Frontal cortex (tissue), 4 donors: Measurements from ENCODE around the gene GLUD2. TPM values are rescaled to one million over a fixed set of nuclear protein-coding genes. Genes with fewer than 3 reads are reported as not detected.

Experiments used
- DNase-seq, 2 donors: peaks; one replicate each; pipeline ENCODE4 v3.0.0; 2012; ENCODE audit warnings: low spot score in 2 of 2
- FAIRE-seq: peaks from 2 replicates; lab custom pipeline; 2012; peaks lifted over from hg19 to GRCh38; lab: Jason Lieb, UNC
- total RNA-seq: library from RNA; depleted of rRNA; stranded (reverse); fragments of >200 nt; gene quantifications from one replicate; pipeline ENCODE4 v1.2.3, GENCODE V29; 2014
- donor health status: control.
- donor health status: control.
- donor health status: control.

GLUD2 gene
- total RNA-seq, 1 donor from 2014 or later: 1.2 TPM

GRCh38 chrX:121085612-121086010, 38.2 kb downstream of the GLUD2 start:
- DNase-seq (no peak), FAIRE-seq (no peak)

- no peak for DNase-seq
- no peak for FAIRE-seq
These were observed 45.6 kb downstream of the GLUD2 start for GRCh38 chrX:121093011-121093410.

Other genes with a start within 250 kb of the GLUD2 start
- not detected for gene CT47B1, start 171.7 kb upstream of the GLUD2 start, total RNA-seq
- gene CT47A11, start 110.5 kb upstream of the GLUD2 start, total RNA-seq: not detected
- gene CT47A10, start 105.6 kb upstream of the GLUD2 start, total RNA-seq: not detected
- gene CT47A9, start 100.7 kb upstream of the GLUD2 start, total RNA-seq: not detected
- gene CT47A8, start 95.9 kb upstream of the GLUD2 start, total RNA-seq: not detected
- gene CT47A7, start 91.0 kb upstream of the GLUD2 start, total RNA-seq: not detected
- gene CT47A6, start 86.1 kb upstream of the GLUD2 start, total RNA-seq: not detected
- not detected for gene CT47A5, start 81.3 kb upstream of the GLUD2 start, total RNA-seq
- gene CT47A4, start 76.4 kb upstream of the GLUD2 start, total RNA-seq: not detected
- gene CT47A3, start 71.5 kb upstream of the GLUD2 start, total RNA-seq: not detected
- not detected for gene CT47A2, start 66.7 kb upstream of the GLUD2 start, total RNA-seq
- not detected for gene CT47A1, start 61.9 kb upstream of the GLUD2 start, total RNA-seq